ENCODE measurements around the gene SOX6.

Gene SOX6

DNA sequence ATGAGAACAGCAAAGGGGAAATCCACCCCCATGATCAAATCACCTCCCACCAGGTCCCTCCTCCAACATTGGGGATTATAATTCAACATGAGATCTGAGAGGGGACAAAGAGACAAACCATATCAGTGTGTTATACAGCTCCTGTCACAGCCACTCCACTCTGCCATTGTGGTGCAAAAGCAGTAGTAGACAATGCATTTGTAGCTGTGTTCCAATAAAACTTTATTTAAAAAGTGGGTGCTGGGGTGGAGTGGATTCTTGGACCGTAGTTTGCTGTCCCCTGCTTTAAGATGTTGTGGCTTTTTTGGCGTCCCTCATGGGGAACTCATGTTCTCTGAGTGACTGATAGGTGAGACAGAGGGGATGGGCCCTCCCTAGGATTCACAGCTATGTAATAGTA is 399.1 kb downstream of the SOX6 start:
- H3K4me3 ChIP-seq (ENCODE audit: low read depth, low read length), result no peak overlapping the region
- TF ChIP-seq, protein P1, sequence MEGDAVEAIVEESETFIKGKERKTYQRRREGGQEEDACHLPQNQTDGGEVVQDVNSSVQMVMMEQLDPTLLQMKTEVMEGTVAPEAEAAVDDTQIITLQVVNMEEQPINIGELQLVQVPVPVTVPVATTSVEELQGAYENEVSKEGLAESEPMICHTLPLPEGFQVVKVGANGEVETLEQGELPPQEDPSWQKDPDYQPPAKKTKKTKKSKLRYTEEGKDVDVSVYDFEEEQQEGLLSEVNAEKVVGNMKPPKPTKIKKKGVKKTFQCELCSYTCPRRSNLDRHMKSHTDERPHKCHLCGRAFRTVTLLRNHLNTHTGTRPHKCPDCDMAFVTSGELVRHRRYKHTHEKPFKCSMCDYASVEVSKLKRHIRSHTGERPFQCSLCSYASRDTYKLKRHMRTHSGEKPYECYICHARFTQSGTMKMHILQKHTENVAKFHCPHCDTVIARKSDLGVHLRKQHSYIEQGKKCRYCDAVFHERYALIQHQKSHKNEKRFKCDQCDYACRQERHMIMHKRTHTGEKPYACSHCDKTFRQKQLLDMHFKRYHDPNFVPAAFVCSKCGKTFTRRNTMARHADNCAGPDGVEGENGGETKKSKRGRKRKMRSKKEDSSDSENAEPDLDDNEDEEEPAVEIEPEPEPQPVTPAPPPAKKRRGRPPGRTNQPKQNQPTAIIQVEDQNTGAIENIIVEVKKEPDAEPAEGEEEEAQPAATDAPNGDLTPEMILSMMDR (IDR thresholded peaks at IDR 0.05; ENCODE audit: low read depth, low read length), result no peak

DNA sequence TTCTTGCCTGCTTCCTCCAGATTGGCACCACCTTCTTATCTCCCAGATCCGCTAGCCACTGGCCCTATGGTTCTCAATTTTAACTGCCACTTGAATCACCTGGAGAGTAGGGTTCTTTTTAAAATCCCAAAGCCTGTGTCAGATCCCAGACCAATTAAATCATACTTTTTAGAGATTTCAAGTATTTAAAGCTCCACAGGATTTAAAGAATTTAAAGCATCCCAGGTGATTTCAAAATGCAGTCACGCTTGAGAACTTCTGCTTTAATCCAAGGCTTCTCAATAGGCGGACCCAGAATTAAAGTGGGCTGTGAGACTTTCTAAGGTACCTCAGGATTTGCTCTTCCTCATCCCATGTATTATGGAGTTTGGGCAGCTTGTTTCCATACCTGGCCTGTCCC is 400.0 kb downstream of the SOX6 start:
- TF ChIP-seq, protein P1 (IDR thresholded peaks at IDR 0.05; ENCODE audit: low read depth, low read length), result no peak
- no peak overlapping the region for H3K4me3 ChIP-seq (ENCODE audit: low read depth, low read length)

DNA sequence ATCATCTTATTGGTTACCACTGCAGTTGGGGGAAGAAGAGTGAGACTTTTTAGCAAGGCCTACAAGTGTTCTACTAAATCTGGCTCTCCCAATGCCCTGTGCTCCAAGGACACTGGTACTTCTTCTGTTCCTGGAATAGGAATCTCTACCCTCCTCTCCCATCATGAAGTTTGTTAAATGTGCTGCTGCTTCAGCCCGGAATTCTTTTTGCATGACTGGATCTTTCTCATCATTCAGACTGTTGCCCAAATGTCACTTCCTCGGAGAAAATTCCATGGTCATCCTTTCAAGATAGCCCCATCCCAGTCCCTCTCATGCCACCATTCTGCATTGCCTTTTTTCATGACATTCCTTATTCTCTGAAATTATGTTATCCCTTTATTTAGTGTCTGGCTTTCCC is 400.8 kb downstream of the SOX6 start:
- no peak overlapping the region for H3K4me3 ChIP-seq (ENCODE audit: low read depth, low read length)
- TF ChIP-seq, protein P1 (IDR thresholded peaks at IDR 0.05; ENCODE audit: low read depth, low read length), result no peak

DNA sequence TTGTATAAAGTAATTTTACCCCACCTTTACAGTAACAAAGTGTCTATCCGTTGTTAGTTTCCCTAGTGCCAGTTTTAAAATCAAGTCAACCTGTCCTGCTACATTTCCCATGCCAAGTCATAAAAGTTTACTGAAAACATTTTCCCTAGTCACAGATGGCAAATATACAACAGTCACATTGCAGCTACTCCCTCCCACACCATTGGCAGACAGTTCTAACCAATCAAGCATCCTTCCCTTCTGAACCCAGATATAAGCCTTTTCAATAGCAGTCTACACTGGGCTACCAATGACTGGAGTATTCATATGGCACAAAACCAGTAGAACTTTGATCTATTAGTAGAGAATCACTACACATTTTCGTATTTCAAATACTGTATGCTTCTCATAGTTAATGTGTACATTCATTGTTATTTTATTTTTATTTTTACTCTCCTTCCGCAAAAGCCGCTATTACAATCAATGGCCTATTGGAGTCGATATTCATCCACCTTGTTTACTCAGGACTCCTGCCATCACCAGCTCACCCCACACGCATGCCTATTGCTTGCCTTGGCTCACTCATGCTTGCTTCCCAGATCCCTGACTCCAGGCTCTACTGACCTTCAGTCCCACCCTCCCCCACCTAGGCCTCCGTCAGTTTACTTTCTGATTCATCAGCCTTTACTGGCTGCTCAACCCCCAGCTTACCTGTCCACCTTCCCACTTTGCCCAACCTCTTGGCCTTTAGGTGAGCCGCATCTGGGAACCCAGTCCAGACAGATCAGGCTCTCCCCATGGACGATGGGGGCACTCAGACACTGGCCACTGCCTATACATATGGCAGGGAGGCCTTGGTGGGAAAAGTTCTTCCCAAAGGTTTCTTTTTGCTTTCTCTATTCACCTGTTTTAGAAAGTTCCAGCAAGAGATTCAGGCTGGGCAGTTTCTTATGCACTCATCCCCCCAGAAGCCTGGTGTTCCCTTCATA is 408.4 kb downstream of the SOX6 start:
- H3K4me3 ChIP-seq (ENCODE audit: low read depth, low read length), result no peak overlapping the region
- TF ChIP-seq, protein P1 (IDR thresholded peaks at IDR 0.05; ENCODE audit: low read depth, low read length), result no peak

DNA sequence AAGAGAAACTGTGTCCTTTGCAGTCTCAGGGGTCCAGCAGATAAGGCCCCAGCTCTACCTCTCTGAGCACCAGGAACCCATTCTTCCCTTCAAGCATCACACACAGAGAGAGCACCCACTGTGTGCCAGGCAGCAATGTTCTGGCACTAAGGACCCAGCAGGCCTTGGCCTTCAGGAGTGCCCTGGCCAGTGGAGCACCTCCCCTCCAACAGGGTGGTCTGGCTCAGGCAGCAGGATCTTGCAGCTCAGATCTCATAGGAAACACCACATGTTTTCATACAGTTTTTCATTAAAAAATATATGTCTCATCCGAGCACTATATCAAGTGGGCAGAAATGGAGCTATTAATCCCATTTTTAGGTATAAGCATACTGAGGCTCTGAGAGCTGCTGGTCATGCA is 410.6 kb downstream of the SOX6 start:
- TF ChIP-seq, protein P1 (IDR thresholded peaks at IDR 0.05; ENCODE audit: low read depth, low read length), result no peak
- no peak overlapping the region for H3K4me3 ChIP-seq (ENCODE audit: low read depth, low read length)

DNA sequence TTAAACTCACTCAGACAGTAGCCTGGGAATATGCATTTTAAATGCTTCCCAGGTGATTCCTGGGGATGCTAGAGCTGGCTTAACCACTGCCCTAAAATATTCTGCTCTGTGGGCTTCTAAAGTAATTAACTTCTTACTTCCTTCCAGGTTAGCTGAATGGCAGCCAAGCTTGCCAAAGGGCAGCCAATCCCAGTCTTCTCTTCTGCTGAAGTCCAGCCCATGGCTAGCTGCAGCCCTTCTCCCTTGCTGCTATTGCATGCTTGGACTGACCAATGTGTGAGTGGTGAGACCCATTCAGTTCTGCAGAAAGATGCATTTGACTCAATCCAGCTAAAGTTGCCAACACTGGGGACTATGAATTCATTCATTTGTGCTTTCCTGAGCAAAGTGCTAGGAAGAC is 411.9 kb downstream of the SOX6 start:
- H3K4me3 ChIP-seq (ENCODE audit: low read depth, low read length), result no peak overlapping the region
- TF ChIP-seq, protein P1 (IDR thresholded peaks at IDR 0.05; ENCODE audit: low read depth, low read length), result no peak

DNA sequence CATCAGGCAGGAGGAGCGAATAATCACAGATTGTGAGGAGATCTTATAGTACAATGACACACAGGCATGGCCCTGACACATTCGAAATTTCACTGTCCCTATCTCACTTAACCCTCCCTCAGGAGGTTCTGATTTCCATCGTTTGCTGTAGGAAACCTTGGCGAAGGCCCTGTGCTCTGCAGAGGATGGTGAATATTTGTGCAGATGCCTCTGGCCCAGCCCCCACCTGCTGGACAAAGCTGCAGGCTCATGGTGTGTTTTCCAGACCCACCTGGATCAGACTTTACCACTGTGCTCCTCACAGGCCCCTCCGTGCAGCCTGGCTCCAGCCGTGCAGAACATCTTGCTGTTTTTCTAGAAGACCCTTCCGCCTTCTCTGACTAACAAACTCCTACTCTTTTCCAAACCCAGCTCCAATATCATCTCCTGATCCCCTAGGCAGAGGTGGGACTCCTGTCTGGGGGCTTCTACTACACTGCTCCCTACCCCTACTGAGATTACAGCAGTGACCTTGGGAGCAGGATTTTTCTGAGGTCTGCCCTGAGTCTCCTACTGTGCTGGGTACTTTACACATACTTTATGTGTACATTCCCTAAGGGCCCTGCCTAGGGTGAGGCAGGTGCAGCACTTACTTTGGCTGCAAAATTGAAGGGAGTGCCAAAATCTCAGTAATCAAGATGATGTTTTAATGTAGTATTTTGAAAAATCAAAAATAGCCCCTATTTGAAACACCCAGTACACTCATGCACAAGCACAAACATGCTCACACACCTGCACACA is 412.7 kb downstream of the SOX6 start:
- H3K4me3 ChIP-seq (ENCODE audit: low read depth, low read length), result no peak overlapping the region
- TF ChIP-seq, protein P1 (IDR thresholded peaks at IDR 0.05; ENCODE audit: low read depth, low read length), result no peak

Data from WI38 (cell line).